Cerebellar nuclear complex (tissue), 1 donor: ENCODE measurements around the gene RALGAPB.

Experiments used
- DNase-seq, 2 experiments: peaks; one replicate each; lab custom pipeline; 2025; lab: John Stamatoyannopoulos, UW

RALGAPB gene

GRCh38 chr20:38548356-38549083 is 75.9 kb downstream of the RALGAPB start:
- no peak for DNase-seq

DNA sequence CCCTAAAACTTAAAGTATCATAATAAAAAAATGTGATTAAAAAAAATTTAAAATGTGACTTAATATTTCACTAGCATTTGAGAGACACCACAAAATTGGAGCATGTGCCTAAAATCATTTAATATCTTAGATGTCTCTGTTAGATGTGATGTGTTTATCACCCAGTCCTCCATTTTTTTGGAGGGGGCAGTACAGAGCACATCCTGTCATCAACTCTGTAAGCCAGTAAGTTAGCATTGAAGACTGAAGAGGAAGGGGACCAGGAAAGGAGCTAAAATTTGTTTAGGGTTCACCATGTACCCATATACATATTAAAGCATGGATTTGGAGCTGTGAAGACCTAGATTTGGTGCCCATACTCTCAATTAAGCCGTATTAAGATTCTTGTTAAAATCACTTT is 77.6 kb downstream of the RALGAPB start:
- no peak for DNase-seq

DNA sequence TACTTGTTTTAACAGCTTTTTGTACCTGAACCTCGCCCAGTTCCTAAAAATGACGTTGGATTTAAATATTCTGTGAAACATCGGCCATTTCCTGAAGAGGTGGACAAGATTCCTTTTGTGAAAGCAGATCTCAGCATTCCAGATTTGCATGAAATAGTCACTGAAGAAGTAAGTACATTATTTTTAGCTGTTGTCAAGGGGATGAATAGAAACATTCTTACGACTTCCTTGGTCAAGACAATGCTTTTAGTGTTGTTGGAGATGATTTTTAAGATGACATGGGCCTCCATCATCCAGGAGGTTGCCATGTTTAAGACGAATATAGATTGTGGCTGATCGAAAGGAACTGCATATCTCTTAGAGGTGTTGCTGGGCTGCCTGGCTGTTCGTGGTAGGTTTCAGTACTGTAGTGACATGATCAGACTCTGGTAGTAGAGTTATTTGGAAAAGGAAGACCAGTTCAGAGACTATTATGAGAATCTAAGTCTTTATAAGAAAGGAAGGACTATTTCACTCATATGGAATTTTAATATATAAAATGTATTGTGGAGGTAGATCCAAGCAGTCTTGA is 78.5 kb downstream of the RALGAPB start:
- no peak for DNase-seq

- no peak for DNase-seq
Observed at GRCh38 chr20:38554986-38555385, 82.3 kb downstream of the RALGAPB start.

DNA sequence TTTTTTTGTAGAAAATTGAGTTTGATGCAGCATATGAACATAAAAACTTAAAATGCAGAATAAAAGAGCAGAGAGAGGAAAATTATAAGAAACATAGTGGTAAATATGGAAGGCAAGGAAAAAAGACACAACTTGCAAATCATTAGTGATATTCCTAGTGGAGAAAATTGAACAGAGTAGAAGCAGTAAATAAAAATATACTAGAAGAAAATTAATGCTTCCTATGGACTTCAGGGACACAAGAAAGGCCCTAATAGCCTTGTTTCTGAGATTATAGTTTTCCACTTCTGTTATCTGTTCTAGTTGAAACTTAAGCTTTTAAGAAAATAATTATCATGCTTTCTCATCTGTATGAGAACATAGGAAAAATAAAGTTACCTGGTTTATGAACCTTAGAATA is 82.8 kb downstream of the RALGAPB start:
- DNase-seq, result no peak

DNA sequence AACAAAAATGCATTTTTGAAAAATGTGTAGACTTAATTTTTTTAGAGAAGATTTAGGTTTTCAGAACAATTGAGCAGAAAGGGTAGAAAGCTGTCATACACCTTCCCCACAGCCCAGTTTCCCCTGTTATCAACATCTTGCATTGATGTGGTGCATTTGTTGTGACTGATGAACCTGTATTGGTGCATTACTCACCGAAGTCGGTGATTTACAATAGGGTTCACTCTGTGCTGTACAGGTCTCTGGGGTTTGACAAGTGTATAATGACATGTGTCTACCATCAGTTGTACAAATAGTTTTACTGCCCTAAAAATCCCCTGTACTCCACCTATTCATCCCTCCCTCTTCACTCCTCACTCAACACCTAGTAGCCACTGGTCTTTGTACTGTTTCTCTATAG is 84.5 kb downstream of the RALGAPB start:
- no peak for DNase-seq

GRCh38 chr20:38558596-38559360 is 86.1 kb downstream of the RALGAPB start:
- no peak for DNase-seq

- no peak for DNase-seq
Observed at GRCh38 chr20:38559764-38560163, 87.1 kb downstream of the RALGAPB start.

- no peak for DNase-seq
Observed at GRCh38 chr20:38563802-38564431, 91.3 kb downstream of the RALGAPB start.

DNA sequence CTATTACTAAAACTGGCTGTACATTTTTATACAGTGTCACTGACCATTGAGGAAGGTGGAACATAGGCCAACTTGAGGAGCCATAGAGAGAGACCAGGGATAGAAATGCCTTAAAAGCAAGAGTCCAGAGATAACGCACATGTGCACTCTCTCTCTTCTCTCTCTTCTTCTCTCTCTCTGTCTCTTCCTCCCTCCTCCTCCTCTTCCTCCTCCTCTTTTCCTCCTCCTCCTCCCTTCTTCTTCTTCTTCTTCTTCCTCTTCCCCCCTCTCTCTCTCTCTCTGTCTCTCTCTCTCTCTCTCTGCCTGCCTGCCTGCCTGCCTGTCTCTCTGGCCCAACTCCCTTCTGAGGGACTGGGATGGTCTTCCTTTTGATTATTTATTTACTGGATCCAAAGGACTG is 92.0 kb downstream of the RALGAPB start:
- no peak for DNase-seq

- DNase-seq, result no peak
Observed at GRCh38 chr20:38566036-38566598, 93.5 kb downstream of the RALGAPB start.

DNA sequence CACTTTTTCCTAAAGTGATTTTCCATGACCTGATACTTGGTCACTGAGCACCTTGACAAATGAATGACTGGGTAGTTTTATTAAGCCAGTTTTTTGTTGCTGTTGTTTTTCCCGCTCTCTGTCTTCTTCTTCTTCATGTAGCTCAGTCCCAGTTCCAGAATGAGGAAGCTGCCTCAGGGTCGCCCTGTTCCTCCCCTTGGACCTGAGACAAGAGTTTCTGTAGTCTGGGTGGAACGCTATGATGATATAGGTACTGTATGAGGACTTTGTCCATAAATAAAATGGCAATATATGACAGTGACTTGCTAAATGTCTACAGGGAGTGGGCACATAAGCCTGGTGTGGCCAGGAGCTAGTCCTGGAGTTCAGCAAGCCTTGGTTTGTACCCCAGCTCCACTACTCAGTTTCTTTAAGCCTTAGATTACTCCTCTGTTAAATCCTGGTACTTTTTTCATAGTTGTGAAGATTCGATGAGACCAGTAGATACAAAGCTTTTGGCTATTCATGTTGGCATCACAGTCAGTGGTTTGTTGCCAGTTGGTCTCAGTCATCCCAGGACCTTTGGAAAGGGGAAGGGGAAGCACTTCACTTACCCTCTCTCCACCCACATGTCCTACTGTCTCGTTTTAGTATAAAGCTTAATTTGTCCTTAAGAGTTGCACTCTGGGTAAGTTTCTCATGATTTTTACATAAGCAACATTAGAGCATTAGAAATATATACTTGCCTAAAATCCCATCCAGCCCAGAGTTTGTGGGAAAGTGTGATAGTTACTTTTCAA is 97.3 kb downstream of the RALGAPB start:
- DNase-seq, result no peak

GRCh38 chr20:38573413-38573812 is 100.8 kb downstream of the RALGAPB start:
- DNase-seq, result no peak

DNA sequence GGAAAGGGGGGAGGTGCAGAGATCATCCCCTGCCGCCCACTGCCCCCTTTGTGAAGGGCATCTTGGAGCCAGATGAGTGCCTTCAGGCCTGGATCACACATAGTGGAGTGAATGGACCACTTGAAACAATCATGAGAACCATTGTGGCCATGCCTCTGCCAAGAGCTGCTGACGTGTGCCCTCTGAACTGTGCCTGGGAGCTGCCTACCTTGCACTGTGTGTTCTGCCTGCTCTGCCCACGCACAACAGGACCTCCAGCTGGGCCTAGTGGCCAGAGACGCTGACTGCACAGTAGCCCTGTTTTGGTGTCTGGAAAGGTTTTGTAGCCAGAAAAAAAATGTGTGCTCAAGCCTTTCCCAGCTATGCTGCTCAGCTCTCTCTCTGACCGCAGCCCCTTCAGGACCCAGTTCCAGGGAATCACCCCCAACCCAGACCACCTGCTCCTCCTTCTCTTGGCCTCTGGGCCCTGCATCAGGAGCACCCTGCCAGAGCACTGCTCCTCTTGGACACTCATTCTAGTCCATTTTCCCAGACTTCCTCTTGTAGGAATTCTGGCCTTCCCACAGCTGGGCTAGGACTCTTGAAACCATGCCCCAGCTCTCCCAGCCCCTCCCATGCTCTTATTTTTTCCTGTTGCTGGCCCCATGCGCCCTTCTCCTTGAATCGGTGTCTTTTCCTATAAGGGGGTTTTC is 106.7 kb downstream of the RALGAPB start:
- no peak for DNase-seq

DNA sequence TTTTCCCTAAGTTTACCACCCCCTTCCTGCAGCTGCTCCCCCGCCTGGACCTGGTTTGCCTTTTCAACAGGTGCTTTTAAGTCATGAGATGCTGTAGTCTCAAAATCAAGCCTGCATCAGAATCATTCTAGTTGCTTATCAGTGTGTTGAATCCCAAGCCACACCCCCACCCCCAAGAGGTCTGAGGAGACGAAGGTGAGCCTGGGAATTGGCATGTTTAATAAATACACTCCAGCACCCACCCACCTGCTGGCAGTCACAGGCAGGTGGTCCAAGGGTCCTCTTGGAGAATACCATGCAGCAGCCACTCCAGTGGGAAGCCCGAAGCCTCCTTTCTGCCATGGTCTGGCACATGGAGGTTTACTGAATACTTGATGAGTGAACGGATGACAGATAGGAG is 107.3 kb downstream of the RALGAPB start:
- no peak for DNase-seq

DNA sequence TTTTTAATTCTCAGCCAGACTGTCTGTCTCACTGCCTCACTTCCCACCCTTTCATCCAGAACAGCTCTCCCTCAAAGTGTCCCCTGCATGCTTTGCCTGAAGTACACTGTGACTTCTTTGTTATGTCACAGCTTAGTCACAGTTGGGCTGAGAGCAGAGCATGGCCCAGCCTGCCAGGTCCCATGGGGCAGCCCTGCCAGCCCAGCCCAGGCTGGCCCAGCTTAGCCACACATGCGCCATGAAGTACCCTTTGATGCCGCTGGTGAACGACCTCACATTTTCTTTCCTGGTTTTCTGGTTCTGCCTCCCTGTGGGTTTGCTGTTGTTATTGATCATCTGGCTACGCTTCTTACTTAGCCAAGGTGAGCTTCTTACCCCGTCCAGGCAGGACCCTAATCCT is 108.4 kb downstream of the RALGAPB start, which contains the start of gene ADIG:
ADIG (plus strand) TSS at position 185 of the 400 bp plus-strand sequence; CDS start at position 239, 54 bp downstream.
- no peak for DNase-seq

DNA sequence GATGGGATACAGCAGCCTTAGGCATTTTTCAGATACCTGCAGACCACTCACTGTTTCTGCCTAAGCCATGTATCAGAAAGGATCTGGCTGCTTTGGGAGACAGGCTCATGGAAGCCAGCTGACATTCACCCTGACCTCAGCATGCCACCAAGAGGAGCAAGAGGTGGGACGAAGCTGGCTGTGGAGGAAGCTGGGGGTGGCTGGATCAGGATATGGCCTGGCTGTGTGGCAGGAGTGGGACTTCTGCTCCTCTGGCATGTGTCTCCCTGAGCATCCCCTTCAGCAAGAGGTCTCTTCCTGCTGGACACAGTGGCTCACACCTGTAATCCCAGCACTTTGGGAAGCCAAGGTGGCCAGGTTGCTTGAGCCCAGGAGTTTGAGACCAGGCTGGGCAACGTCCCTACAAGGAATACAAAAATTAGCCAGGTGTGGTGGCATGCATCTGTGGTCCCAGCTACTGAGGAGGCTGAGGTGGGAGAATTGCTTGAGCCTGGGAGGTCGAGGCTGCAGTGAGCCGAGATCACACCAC is 109.3 kb downstream of the RALGAPB start:
- no peak for DNase-seq

DNA sequence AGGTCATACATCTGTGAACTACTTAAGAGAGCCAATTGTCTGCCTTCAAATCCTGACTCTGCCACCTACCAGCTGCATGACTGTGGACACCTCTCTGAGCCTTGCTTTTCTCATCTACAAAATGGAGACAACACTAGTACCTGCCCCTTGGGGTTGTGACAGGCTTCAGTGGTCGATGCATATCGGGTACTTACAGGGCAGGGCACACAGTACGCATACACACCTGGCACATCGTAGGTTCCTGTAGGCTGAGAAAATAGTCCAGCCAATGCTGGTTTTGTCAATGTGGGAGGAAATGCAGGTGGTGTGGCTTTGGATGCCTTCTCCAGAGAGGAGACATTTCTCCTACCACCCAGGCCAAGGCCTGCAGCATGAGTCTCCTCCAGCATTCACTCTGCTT is 110.7 kb downstream of the RALGAPB start:
- DNase-seq, result no peak

DNA sequence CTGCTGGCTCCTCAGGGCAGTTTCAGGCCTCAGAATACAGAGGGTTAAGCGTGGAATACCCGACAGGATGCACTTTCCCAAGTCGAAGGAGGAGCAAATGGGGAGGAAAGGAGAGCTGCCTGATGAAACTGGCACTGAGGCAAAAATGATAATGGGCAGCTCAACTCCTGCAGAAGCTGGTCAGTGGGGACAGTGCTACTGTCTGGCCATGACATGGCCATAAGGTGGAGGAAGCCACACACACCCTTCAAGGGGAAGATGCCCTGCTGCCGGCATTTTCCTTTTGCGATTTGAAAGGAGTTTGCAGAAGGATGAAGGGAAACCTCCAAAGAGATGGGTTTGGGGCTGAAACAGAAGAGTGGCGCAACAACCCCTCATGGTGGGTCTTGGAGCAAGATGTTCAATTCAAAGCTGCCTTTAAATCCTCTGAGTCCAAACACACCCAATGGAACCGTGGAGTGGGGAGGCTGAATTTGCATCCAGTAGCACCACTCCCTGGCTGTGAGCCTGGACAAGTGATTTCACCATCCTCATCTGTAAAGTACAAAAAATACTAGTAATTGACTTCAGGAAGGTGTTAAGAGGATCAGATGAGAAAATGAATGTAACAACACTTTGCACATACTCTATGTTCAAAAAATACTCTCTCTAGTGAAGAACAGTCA is 111.6 kb downstream of the RALGAPB start:
- DNase-seq, result no peak
